Measurements from ENCODE around the gene MICU1. TPM values are rescaled to one million over a fixed set of nuclear protein-coding genes. Genes with fewer than 3 reads are reported as not detected.

The MICU1 gene
- total and polyA plus RNA-seq, 2 of the 13 experiments (the other 11 are each of a cell fraction or from before 2014, with no cell fraction given): 32.5 to 56.1 TPM

GRCh38 chr10:72540193-72540807, 85.6 kb downstream of the MICU1 start:
- ChIA-PET POLR2A (interaction anchor here (0.6 to 1.2 kb wide), 2 partner anchors 17 to 135 kb away, joined by 3 read pairs; no protein-coding TSS in a partner anchor), CTCF (ENCODE audit: low intra/inter-chr PET ratio, low total read pairs) (no interaction called here)
- Histone ChIP-seq H3K36me3 (replicated peaks in 1 of 2; ENCODE audit: control insufficient read depth in 1 of 2, insufficient read depth in 2 of 2, low read length in 2 of 2) (peaks cover 0 to 3% of the 10 kb centered on the region in 2 experiments; a peak in 2 of 5 replicates), H3K27ac (ENCODE audit: extremely low read length, insufficient read depth, low read length) (no peak overlapping the region), H2AFZ (ENCODE audit: low read length) (no peak overlapping the region), H3K4me2 (ENCODE audit: low read depth, low read length) (no peak overlapping the region), H4K20me1 (ENCODE audit: insufficient read depth, low read length) (no peaks in the 10 kb centered on the region), H3K27me3 (ENCODE audit: control insufficient read depth in 1 of 2, insufficient read depth in 2 of 2, low read length in 2 of 2) (no peaks in the 10 kb centered on the region), H3K9me3 (ENCODE audit: low read length) (peaks cover 8% of the 10 kb centered on the region), H3K79me2 (ENCODE audit: insufficient read depth, low read length) (no peaks in the 10 kb centered on the region), H3K4me3 (replicated peaks in 1 of 3; ENCODE audit: insufficient read depth in 1 of 3, low read depth in 2 of 3, low read length in 3 of 3) (no peak overlapping the region), H3K4me1 (ENCODE audit: insufficient read depth, low read length) (peaks cover 65% of the 10 kb centered on the region), H3K9ac (ENCODE audit: insufficient read depth, low read depth, low read length) (no peak overlapping the region)
- FAIRE-seq (no peak), DNase-seq (ENCODE audit: low spot score) (no peak), ATAC-seq (no peak)
- in situ Hi-C loops (cut with HindIII; ENCODE audit: extremely low pct_ligation_motif_present, low pct_unique_long_range_greater_than_20kb): no loop called here
- intact Hi-C loops (cut with micrococcal nuclease; ENCODE audit: unreplicated experiment): loop anchor here (10.0 kb wide), 1 partner anchor 295 kb away; no protein-coding TSS in a partner anchor
- BruUV-seq (replicated peaks): no TSS peak
- 89% methylated on average over 2 of the region's 2 CpGs for WGBS (ENCODE audit: low lambda C conversion rate)
- TF ChIP-seq ZFP36L2 (CRISPR knock-in tag; IDR thresholded peaks at IDR 0.05): no peak
- TF ChIP-seq, protein P1, sequence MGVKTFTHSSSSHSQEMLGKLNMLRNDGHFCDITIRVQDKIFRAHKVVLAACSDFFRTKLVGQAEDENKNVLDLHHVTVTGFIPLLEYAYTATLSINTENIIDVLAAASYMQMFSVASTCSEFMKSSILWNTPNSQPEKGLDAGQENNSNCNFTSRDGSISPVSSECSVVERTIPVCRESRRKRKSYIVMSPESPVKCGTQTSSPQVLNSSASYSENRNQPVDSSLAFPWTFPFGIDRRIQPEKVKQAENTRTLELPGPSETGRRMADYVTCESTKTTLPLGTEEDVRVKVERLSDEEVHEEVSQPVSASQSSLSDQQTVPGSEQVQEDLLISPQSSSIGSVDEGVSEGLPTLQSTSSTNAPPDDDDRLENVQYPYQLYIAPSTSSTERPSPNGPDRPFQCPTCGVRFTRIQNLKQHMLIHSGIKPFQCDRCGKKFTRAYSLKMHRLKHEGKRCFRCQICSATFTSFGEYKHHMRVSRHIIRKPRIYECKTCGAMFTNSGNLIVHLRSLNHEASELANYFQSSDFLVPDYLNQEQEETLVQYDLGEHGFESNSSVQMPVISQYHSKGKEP (CRISPR knock-in tag; IDR thresholded peaks at IDR 0.05): no peak
- no peak for TF ChIP-seq TAF1 (CRISPR knock-in tag; IDR thresholded peaks at IDR 0.05)
- no peak for TF ChIP-seq ZNF557 (CRISPR knock-in tag; IDR thresholded peaks at IDR 0.05)
- TF ChIP-seq ZNF136 (CRISPR knock-in tag; IDR thresholded peaks at IDR 0.05; ENCODE audit: low read depth): no peak
- no peak for TF ChIP-seq BRD4 (CRISPR knock-in tag; IDR thresholded peaks at IDR 0.05)
- TF ChIP-seq ZNF3 (CRISPR knock-in tag; IDR thresholded peaks at IDR 0.05): no peak
- TF ChIP-seq NCOA2 (CRISPR knock-in tag; IDR thresholded peaks at IDR 0.05): 0 out of 2 replicates have a peak, but pooled peaks have one; percentile 5
- no peak for TF ChIP-seq ZNF652 (CRISPR knock-in tag; IDR thresholded peaks at IDR 0.05; ENCODE audit: borderline replicate concordance, low read depth)
- no peak for TF ChIP-seq HMG20A (CRISPR knock-in tag; IDR thresholded peaks at IDR 0.05; ENCODE audit: borderline replicate concordance)
- no peak for TF ChIP-seq ZNF558 (CRISPR knock-in tag; IDR thresholded peaks at IDR 0.05; ENCODE audit: borderline replicate concordance)
- no peak for TF ChIP-seq TCF7L2 (IDR thresholded peaks at IDR 0.05; ENCODE audit: low read depth, low read length)
- no peak for TF ChIP-seq MEIS2 (CRISPR knock-in tag; IDR thresholded peaks at IDR 0.05)
- TF ChIP-seq FOSL2 (CRISPR knock-in tag; IDR thresholded peaks at IDR 0.05): no peak
- TF ChIP-seq, protein P2, sequence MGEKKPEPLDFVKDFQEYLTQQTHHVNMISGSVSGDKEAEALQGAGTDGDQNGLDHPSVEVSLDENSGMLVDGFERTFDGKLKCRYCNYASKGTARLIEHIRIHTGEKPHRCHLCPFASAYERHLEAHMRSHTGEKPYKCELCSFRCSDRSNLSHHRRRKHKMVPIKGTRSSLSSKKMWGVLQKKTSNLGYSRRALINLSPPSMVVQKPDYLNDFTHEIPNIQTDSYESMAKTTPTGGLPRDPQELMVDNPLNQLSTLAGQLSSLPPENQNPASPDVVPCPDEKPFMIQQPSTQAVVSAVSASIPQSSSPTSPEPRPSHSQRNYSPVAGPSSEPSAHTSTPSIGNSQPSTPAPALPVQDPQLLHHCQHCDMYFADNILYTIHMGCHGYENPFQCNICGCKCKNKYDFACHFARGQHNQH (CRISPR knock-in tag; IDR thresholded peaks at IDR 0.05): no peak
- TF ChIP-seq ZNF510 (CRISPR knock-in tag; IDR thresholded peaks at IDR 0.05; ENCODE audit: low read depth): no peak
- TF ChIP-seq RCOR2 (CRISPR knock-in tag; IDR thresholded peaks at IDR 0.05): peak; percentile 49; the same call in 1 of the 2 replicates
- TF ChIP-seq ZNF577 (CRISPR knock-in tag; IDR thresholded peaks at IDR 0.05; ENCODE audit: borderline replicate concordance, low read depth): no peak
- TF ChIP-seq ZNF362 (CRISPR knock-in tag; IDR thresholded peaks at IDR 0.05; ENCODE audit: borderline replicate concordance): peak; percentile 25; the same call in 1 of the 2 replicates
- TF ChIP-seq, protein P3, sequence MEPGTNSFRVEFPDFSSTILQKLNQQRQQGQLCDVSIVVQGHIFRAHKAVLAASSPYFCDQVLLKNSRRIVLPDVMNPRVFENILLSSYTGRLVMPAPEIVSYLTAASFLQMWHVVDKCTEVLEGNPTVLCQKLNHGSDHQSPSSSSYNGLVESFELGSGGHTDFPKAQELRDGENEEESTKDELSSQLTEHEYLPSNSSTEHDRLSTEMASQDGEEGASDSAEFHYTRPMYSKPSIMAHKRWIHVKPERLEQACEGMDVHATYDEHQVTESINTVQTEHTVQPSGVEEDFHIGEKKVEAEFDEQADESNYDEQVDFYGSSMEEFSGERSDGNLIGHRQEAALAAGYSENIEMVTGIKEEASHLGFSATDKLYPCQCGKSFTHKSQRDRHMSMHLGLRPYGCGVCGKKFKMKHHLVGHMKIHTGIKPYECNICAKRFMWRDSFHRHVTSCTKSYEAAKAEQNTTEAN (CRISPR knock-in tag; conservative IDR thresholded peaks at IDR 0.05): no peak
- no peak for TF ChIP-seq NR2F6 (IDR thresholded peaks at IDR 0.05)
- 0 out of 2 replicates have a peak, but pooled peaks have one; percentile 17 for TF ChIP-seq NR2F6 (CRISPR knock-in tag; IDR thresholded peaks at IDR 0.05)
- 0 out of 2 replicates have a peak, but pooled peaks have one; percentile 28 for TF ChIP-seq KDM1A (CRISPR knock-in tag; IDR thresholded peaks at IDR 0.05)

Measured in HepG2 (cell line).